ENCODE data around the gene CCDC50.

- TF ChIP-seq, protein P1, sequence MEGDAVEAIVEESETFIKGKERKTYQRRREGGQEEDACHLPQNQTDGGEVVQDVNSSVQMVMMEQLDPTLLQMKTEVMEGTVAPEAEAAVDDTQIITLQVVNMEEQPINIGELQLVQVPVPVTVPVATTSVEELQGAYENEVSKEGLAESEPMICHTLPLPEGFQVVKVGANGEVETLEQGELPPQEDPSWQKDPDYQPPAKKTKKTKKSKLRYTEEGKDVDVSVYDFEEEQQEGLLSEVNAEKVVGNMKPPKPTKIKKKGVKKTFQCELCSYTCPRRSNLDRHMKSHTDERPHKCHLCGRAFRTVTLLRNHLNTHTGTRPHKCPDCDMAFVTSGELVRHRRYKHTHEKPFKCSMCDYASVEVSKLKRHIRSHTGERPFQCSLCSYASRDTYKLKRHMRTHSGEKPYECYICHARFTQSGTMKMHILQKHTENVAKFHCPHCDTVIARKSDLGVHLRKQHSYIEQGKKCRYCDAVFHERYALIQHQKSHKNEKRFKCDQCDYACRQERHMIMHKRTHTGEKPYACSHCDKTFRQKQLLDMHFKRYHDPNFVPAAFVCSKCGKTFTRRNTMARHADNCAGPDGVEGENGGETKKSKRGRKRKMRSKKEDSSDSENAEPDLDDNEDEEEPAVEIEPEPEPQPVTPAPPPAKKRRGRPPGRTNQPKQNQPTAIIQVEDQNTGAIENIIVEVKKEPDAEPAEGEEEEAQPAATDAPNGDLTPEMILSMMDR (IDR thresholded peaks at IDR 0.05): no peak
- no peak for TF ChIP-seq POLR2A (IDR thresholded peaks at IDR 0.05)
Observed at GRCh38 chr3:191385101-191385500, 55.9 kb downstream of the CCDC50 start.

All from breast epithelium (tissue), 3 donors.